ENCODE results near the gene CS.
"Not testable (repeated sequence)": the region's sequence is repeated elsewhere in the genome, so short reads cannot be mapped to it uniquely, and the experiment has no call there.

The CS gene

DNA sequence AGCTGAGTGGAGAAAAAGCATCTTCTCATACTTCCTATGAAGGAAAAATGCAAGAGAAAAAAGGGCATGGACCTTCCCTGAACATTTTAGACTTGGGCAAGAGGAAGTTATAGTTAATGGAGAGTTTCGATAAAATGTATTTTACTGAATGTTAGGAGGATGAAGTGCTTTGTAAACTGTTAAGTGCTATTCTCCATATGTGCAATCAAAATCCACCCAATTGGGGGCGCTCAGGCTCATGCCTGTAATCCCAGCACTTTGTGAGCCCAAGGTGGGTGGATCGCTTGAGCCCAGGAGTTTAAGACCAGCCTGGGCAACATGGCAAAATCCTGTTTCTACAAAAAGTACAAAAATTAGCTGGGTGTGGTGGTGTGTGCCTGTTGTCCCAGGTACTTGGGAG, 17.5 kb upstream of the CS start:
- no peak for DNase-seq

GRCh38 chr12:56315622-56316473, 15.7 kb upstream of the CS start, which contains the start of gene CNPY2:
Gene CNPY2 (minus strand): TSS chr12:56315988. CDS start chr12:56315217, 771 bp downstream.
- peak; percentile 97 for DNase-seq

DNA sequence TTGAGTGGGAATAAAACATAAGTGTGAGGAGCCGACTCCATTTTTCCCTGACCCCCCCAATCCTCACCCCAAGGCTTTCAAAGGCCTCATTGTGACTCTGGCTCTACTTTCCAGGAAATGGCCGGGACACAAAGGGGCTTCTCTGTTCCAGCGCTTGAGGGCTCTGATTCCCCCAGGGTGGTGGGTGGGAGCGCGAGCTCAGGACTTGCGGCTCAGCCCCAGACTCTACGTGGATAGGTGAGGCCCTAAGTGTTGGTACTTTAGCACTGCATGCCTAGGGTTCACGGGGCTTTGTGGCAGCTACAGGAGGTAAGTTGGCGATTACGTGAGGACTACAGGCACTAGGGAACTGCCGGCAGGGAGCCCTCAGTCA, 15.1 kb upstream of the CS start:
- no peak for DNase-seq

DNA sequence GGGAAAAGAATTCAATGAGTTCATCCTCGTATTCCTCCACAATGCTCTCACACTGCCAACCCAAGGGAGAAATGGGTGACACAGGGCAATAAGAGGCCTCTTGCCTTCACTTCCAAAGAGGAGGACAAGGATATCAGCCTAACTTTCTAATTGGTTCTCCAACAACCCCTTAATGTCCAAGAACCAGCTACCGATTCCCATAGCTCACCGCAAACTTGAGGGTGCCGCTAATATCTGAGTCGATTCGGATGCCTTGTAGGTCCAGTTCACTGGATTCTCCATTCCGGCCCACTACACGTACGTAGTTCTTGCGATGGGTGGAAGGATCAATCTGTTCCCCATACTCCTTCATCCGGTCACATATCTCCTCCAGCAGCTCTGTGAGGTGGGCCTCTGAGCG, 10.9 kb upstream of the CS start:
- no peak for DNase-seq

GRCh38 chr12:56308714-56309113, 8.6 kb upstream of the CS start:
- DNase-seq: no peak

DNA sequence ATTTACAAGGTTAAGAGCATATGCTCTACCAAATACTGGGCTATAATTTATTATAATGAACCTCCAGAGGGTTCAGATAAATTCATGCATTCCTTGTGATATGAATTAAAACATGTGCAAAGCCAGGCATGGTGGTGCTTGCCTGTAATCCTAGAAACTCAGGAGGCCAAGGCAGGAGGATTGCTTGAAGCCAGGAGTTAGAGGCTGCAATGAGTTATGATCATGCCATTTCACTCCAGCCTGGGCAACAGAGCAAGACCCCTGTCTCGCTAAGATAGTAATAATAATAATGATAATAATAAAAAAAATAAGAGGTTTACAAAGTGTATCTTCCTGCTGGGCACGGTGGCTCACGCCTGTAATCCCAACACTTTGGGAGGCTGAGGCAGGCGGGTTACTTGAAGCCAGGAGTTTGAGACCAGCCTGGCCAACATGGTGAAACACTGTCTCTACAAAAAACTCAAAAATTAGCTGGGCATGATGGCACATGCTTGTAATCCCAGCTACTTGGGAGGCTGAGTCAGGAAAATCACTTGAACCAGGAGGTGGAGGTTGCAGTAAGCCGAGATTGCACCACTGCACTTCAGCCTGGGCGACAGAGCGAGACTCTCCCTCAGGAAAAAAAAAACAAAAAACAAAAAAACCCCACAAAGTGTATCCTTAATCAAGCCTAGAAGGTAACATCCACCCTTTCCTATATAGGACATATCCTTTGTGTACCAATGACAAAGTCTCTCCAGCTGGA, 7.3 kb upstream of the CS start:
- DNase-seq: no peak

- DNase-seq: no peak
Observed at GRCh38 chr12:56304872-56305590, 4.9 kb upstream of the CS start.

GRCh38 chr12:56304276-56304675, 4.1 kb upstream of the CS start:
- no peak for DNase-seq

DNA sequence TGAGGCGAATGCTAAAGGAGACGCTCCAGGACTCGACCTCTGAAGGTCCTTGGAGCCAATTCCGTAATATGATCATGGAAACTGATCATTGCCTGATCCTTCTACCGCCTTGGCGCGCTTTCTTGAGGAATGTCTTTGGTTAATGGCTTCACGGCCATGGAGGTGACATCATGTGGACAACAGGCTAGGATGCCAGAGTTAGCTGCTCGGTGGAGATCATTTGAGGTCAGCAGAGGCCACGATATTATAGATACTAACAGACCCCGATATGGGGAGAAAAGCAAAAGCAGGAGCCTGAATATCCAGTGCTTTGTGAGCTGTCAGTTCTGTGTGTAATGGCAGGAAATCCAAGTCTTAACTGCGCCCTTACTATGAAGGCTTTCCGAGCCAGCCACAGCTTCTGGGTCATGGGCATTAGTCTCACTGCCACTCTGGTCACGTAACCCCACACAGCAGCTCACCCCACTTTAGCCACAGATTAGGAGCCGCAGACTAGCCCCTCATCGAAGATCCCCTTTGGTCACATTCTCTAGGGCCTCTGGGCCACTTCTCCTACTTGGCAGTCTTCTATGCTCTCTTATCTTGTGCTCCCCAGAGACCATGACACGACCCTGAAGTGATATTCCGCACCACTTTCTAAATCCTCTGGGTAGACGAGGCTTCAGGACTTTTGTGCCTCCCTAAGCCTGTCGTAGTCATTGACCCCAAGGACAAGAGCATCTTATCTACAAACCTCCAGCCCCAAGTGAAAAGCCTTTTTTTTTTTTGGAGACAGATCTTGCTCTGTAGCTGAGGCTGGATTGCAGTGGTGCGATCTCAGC, 724 bp upstream of the CS start:
- no peak for DNase-seq

DNA sequence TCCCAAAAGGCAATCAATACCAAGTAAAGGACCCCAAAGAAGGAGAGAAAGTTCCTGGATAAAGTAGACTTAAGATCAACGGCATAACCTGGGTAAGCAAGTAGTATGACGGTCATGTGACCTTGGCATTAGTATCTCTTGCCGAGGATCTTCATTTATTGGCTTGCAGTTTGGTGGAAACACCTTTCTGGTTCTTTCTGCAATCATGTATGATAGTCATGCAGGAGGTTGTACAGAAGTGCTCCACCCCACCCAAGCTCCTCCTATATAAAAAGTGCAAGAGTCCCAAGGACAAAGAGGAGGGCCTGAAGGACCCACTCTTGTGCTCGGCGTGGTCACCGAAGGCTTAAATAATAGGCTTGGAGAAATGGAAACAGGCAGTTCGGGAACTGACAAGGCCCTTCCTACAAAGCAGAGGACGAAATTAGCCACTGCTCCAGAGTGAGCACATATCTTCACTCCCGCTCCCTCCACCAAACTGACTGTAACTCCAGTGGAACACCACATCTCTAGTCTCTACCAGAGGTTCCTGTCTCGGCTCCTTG, 750 bp downstream of the CS start:
- peak; percentile 10 for DNase-seq

DNA sequence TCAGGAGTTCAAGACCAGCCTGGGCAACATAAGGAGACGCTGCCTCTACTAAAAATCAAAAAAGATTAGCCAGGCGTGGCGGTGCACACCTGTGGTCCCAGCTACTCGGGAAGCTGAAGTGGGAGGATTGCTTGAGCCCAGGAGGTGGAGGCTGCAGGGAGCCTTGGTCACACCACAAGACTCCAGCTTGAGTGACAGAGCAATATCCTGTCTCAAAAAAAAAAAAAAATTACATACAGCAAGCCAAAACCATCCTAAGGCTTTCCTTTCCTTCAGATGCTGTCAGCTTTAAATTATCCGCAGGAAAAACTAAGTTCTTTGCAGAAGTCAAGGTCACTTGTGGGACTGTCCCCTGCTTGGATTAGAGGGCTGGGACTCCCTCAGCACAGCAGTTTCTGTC, 1.3 kb downstream of the CS start:
- no peak for DNase-seq

DNA sequence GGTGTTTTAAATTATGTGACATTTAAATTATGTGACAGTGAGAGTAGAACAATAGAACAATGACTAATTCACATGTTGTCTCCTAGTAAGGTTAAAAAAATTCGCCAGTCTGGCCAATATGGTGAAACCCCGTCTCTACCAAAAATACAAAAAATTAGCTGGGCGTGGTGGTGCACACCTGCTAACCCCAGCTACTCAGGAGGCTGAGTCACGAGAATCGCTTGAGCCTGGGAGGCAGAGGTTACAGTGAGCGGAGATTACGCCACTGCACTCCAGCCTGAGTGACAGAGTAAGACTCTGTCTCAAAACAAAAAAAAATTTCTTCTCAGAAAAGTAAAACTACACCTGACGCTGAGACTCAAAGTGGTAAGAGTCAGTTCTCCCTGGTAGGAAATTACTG, 2.7 kb downstream of the CS start:
- no peak for DNase-seq

- DNase-seq: no peak
Observed at GRCh38 chr12:56296295-56296694, 3.8 kb downstream of the CS start.

DNA sequence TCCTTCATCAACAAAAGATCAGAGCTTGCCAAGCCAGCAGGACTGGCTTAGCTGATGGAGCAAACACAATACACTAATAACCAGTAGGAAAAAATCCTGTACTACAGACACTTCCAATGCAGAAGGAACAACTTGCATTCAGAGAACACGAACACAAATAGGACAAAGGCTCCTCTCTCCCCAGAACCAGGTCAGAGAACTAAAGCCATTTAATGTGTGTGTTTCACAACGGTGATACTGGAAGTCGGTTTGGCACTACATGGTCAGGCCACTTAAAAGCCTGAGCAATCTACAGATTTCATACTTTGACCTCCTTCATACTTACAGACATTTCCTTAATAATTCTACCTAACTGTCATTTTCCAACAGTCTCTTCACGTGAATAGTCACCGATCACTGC, 6.3 kb downstream of the CS start:
- no peak for DNase-seq

- no peak for DNase-seq
Observed at GRCh38 chr12:56288705-56289387, 11.3 kb downstream of the CS start.

DNA sequence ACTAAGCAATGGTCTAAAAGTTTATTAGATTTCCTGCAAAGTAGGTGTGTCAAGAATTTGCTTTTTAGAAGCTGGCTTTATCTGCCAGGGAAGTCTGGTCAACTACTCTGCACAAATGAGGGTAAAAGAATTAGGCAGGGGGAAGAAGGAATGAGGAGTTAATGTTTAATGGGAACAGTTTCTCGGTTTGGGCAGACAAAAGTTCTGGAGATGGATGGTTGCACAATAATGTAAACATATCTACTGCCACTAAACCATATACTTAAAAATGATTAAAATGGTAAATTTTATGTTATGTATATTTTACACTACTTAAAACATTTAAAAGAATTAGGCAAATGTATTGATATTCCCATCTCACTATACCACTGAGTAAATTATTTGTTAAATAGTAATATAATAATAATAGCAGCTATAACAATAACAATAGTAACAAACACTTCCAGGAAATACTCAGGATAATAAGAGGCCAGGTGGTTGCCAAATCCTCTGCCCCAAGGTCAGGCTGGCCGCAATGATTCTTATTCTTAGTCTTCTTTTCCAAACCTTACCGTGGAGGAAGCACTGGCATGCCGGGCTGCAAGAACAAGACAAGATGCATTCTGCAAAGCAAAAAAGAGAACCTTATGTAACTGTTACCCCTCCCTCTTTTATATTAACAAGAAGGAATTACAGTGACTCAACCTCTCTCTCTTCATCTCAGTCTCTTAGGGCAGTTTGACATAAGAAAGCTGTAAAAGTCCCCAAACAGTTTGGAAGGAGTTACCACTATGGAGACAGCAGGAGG, 13.9 kb downstream of the CS start:
- no peak for DNase-seq

DNA sequence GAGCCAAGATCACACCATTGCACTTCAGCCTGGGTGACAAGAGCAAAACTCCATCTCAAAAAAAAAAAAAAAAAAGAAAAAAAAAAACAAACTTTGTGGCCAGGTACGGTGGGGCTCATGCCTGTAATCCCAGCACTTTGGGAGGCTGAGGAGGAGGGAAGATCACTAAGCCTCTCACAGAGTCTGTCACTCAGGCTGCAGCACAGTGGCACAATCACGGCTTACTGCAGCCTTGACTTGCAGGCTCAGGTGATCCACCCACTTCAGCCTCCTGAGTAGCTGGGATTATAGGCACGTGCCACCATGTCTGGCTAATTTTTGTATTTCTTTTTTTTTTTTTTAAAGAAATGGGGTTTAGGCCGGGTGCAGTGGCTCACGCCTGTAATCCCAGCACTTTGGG, 15.9 kb downstream of the CS start:
- not testable (repeated sequence) for DNase-seq

- no peak for DNase-seq
Observed at GRCh38 chr12:56282579-56282978, 17.6 kb downstream of the CS start.

DNA sequence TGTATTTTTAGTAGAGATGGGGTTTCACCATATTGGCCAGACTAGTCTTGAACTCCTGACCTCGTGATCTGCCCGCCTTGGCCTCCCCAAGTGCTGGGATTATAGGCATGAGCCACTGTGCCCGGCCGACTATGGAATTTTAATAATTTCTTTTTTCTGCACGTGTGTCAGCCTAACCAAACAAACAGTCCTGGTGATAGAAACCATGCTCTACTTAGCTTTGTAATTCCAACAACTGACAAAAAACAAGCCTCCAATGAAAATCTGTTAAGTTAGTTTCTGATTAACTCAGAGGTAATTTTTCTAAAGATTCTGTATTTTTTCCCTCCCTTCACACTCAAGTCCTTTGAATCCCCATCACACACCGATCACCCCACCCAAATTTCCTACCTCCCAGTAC, 18.1 kb downstream of the CS start:
- no peak for DNase-seq

- no peak for DNase-seq
Observed at GRCh38 chr12:56280849-56281248, 19.3 kb downstream of the CS start.

DNA sequence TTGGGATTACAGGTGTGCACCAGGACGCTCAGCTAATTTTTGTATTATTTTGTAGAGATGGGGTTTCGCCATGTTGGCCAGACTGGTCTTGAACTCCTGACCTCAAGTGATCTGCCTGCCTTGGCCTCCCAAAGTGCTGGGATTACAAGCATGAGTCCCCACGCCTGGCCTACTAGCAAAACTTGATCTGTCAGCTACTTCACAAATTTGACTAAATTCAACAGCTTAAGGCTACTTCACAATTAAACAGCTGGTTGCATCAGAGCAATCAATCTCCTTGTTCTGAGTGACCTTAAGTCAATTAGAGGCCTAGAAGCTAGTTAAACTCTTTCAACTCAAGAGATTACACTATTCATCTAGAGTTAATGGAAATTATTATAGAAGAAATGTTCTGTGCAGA, 21.2 kb downstream of the CS start:
- DNase-seq: no peak

Data from fibroblast of upper back skin (primary cell).